Muscle layer of duodenum (tissue), 2 donors: ENCODE results near the gene ADO.

Source experiments
- H3K27ac ChIP-seq: one replicate; pipeline ENCODE4 v1.7.0; 2013; ENCODE audit warnings: mild to moderate bottlenecking, low read length
- H3K27me3 ChIP-seq: one replicate; pipeline ENCODE4 v1.7.0; 2013; ENCODE audit warnings: low read depth, mild to moderate bottlenecking, control low read depth, low read length
- H3K36me3 ChIP-seq, 2 donors: one replicate each; pipeline ENCODE4 v1.7.0; 2013; ENCODE audit warnings: low read length in 2 of 2, control low read depth in 1 of 2, mild to moderate bottlenecking in 1 of 2; ENCODE audit not compliant: insufficient read depth in 2 of 2, control insufficient read depth in 1 of 2
- H3K4me1 ChIP-seq, 2 donors: one replicate each; pipeline ENCODE4 v1.7.0; 2013; ENCODE audit warnings: low read length in 2 of 2, mild to moderate bottlenecking in 2 of 2, control low read depth in 1 of 2, moderate library complexity in 1 of 2; ENCODE audit not compliant: insufficient read depth in 2 of 2, control insufficient read depth in 1 of 2
- H3K4me3 ChIP-seq, 2 donors: one replicate each; pipeline ENCODE4 v1.7.0; 2013; ENCODE audit warnings: low read length in 2 of 2, low read depth in 1 of 2, mild to moderate bottlenecking in 1 of 2
- H3K9me3 ChIP-seq, 2 donors: one replicate each; pipeline ENCODE4 v1.7.0; 2013; ENCODE audit warnings: low read length in 2 of 2, control low read depth in 1 of 2, mild to moderate bottlenecking in 1 of 2; ENCODE audit not compliant: control insufficient read depth in 1 of 2
- donor health status: healthy.

Gene ADO

DNA sequence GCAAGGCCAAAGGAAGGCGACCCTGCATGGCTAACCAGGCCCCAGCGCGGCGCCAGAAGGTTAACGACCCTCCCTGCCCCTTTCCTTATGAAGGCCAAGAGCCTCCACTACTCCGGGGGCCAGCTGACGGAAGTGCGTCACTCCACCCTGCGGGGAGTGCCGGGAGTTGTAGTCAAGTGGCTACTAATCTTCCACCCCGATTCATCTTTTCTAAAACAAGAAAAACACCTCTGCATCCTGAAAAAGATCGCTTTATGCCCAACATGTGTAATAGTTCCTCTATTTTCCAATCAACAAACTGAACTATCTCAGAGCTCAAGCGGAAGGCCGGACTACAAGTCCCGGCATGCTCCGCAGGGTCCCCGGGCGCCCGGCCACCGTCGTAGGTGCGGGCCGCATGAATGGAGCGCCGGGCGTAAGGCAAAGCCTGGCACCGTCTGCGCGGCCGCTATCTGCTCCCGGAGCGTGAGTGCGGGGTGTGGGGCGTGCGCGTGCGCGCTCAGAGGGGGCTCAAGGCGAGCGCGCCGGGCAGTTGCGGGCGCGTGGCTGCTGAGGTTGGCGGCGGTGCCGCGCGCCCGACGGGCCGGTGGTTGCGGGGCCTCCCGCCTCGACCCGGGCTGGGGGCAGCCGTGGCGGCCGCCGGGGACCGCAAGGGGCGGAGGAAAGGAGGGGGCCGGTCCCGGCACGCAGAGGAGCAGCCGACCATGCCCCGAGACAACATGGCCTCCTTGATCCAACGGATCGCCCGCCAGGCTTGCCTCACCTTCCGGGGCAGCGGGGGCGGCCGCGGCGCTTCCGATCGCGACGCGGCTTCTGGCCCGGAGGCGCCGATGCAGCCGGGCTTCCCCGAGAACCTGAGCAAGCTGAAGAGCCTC lies at the start of gene ADO:
TSS of gene ADO (plus strand) at position 365 of the 875 bp plus-strand sequence. CDS start at position 705, 340 bp downstream.
- H3K9me3 ChIP-seq: no peaks in the 10 kb centered on the region
- H3K4me3 ChIP-seq: peak within 1 kb of the TSS; percentile 67 to 100
- H3K36me3 ChIP-seq: no peaks in the 10 kb centered on the region
- peaks cover 13 to 26% of the 10 kb centered on the region in 2 donors for H3K4me1 ChIP-seq
- no peaks in the 10 kb centered on the region for H3K27me3 ChIP-seq
- H3K27ac ChIP-seq: peak within 1 kb of the TSS; percentile 98

- H3K9me3 ChIP-seq: no peaks in the 10 kb centered on the region
- no peaks in the 10 kb centered on the region for H3K36me3 ChIP-seq
- no peaks in the 10 kb centered on the region for H3K4me1 ChIP-seq
- no peak overlapping the region for H3K27ac ChIP-seq
- H3K27me3 ChIP-seq: no peaks in the 10 kb centered on the region
- no peak overlapping the region for H3K4me3 ChIP-seq
Observed at GRCh38 chr10:62754963-62755362, 49.6 kb upstream of the ADO start.

- no peak overlapping the region for H3K4me3 ChIP-seq
Observed at GRCh38 chr10:62755662-62756653, 48.6 kb upstream of the ADO start.

GRCh38 chr10:62759599-62760175 lies 44.8 kb upstream of the ADO start:
- Histone ChIP-seq H3K4me3 (no peak overlapping the region), H3K4me1 (no peaks in the 10 kb centered on the region), H3K9me3 (no peaks in the 10 kb centered on the region), H3K27ac (no peak overlapping the region), H3K27me3 (no peaks in the 10 kb centered on the region), H3K36me3 (no peaks in the 10 kb centered on the region)

More at GRCh38 chr10:62755662-62756653, 48.6 kb upstream of the ADO start:
- Histone ChIP-seq H3K27ac (no peak overlapping the region), H3K27me3 (no peaks in the 10 kb centered on the region), H3K36me3 (no peaks in the 10 kb centered on the region), H3K9me3 (no peaks in the 10 kb centered on the region), H3K4me1 (no peaks in the 10 kb centered on the region)

- no peaks in the 10 kb centered on the region for H3K27me3 ChIP-seq
- H3K4me3 ChIP-seq: no peak overlapping the region
- H3K9me3 ChIP-seq: no peaks in the 10 kb centered on the region
- no peaks in the 10 kb centered on the region for H3K4me1 ChIP-seq
- no peaks in the 10 kb centered on the region for H3K36me3 ChIP-seq
- peak overlapping the region; percentile 16 for H3K27ac ChIP-seq
Observed at GRCh38 chr10:62760401-62760800, 44.1 kb upstream of the ADO start.

- Histone ChIP-seq H3K27ac (no peak overlapping the region), H3K36me3 (no peaks in the 10 kb centered on the region), H3K4me1 (no peaks in the 10 kb centered on the region), H3K4me3 (no peak overlapping the region), H3K9me3 (no peaks in the 10 kb centered on the region), H3K27me3 (no peaks in the 10 kb centered on the region)
Observed at GRCh38 chr10:62761115-62761514, 43.4 kb upstream of the ADO start.

DNA sequence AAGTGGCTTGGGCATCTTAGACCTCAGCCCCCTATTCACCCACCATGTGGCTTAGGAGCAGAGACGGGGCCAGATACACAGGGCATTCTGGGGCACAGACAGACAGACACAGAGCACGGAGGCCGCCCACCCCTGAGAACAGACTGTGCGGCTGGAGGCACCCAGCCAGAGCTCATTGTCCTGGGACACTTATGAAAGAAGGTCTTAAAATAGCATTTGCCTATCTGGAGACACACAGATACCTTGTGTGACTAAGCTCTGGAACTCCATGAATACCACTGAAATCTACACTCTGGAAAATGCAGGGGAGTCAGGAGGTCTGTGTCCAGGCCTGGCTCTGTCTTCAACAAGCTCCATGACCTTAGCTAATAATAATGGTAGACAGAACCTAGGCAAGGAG lies 41.4 kb upstream of the ADO start:
- Histone ChIP-seq H3K27ac (no peak overlapping the region), H3K36me3 (no peaks in the 10 kb centered on the region)

DNA sequence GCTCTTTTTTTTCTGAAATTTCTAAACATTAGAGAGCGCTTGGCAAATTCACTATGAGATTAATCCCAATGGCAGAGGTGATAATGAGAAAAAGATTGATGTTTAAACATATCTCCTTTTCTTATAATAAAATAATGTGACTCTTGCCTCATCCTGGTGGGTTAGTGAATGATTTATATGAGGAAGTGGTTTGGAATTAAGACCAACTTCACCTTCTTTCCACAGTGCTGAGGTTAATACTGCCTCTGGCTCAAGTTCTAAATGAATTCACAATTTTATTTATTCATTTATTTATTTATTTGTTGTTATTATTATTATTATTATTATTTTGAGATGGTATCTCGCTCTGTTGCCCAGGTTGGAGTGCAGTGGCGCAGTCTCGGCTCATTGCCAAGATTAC lies 40.5 kb upstream of the ADO start:
- Histone ChIP-seq H3K4me3 (no peak overlapping the region), H3K4me1 (no peaks in the 10 kb centered on the region), H3K27ac (no peak overlapping the region), H3K36me3 (no peaks in the 10 kb centered on the region), H3K9me3 (no peaks in the 10 kb centered on the region), H3K27me3 (no peaks in the 10 kb centered on the region)

More for the DNA sequence above, 41.4 kb upstream of the ADO start:
- Histone ChIP-seq H3K4me1 (no peaks in the 10 kb centered on the region), H3K27me3 (no peaks in the 10 kb centered on the region), H3K4me3 (no peak overlapping the region), H3K9me3 (no peaks in the 10 kb centered on the region)

DNA sequence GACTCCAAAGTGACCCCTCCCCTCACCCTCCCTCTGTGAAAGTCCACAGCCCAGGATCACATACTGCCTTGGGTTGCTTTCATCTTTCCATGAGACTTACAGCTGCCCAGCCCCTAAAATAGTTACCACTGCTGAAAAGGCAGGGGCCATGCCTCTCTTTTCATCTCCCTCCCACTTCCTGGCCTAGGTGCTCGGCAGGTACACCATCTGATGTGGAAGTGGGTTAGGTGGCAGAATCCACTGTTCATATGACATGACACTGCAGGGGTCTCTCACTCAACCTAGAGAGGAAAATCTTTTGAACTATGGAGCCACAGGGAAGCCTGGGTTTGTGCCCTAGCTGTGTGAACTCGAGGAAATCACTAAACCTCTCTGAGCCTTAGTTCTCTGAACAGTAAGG lies 38.8 kb upstream of the ADO start:
- H3K4me3 ChIP-seq: no peak overlapping the region
- H3K36me3 ChIP-seq: no peaks in the 10 kb centered on the region
- H3K27ac ChIP-seq: no peak overlapping the region
- no peaks in the 10 kb centered on the region for H3K27me3 ChIP-seq
- no peaks in the 10 kb centered on the region for H3K9me3 ChIP-seq
- no peaks in the 10 kb centered on the region for H3K4me1 ChIP-seq

DNA sequence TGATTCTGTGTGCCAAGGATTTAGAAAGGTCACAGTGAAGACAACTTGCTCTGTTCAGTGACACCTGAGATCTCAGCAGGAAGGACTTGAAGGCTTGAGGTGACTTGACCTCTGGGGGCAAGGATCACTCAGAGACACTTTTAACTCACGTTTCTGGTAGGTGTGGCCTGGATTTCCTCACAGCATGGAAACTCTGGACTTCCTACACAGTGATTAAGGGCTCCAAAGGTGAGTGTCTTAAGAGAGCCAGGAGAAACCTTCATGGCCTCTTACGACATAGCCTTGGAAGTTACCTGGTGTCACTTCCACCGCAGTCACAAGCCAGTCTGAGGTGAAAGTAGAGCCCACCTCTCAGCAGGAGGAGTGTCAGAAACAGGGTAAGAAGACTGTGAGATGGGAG lies 38.1 kb upstream of the ADO start:
- no peaks in the 10 kb centered on the region for H3K4me1 ChIP-seq
- H3K27ac ChIP-seq: no peak overlapping the region
- H3K4me3 ChIP-seq: no peak overlapping the region
- H3K9me3 ChIP-seq: no peaks in the 10 kb centered on the region
- H3K27me3 ChIP-seq: no peaks in the 10 kb centered on the region
- no peaks in the 10 kb centered on the region for H3K36me3 ChIP-seq
